Thyroid gland (tissue), 4 donors: Measurements from ENCODE around the gene TPD52L1. TPM values are rescaled to one million over a fixed set of nuclear protein-coding genes. Genes with fewer than 3 reads are reported as not detected.
"Not testable (repeated sequence)": the region's sequence is repeated elsewhere in the genome, so short reads cannot be mapped to it uniquely, and the experiment has no call there.

ENCODE experiments used
- DNase-seq, 2 donors: peaks; one replicate each; pipeline ENCODE4 v3.0.0-alpha.2; 2019
- H3K27ac ChIP-seq, 3 donors: fragments of 200-600 bp; sonication (generic); 1 replicate in 2 of 3; 2 replicates in 1 of 3; pipeline ENCODE4 v1.5.1; 2016 to 2019; ENCODE audit warnings: mild to moderate bottlenecking in 1 of 3, moderate library complexity in 1 of 3
- H3K27me3 ChIP-seq: fragments of 200-600 bp; sonication (generic); one replicate; pipeline ENCODE4 v1.5.1; 2019
- H3K36me3 ChIP-seq, 2 donors: fragments of 200-600 bp; sonication (generic); one replicate each; pipeline ENCODE4 v1.5.1; 2016 to 2019
- H3K4me1 ChIP-seq, 2 donors: fragments of 200-600 bp; sonication (generic); one replicate each; pipeline ENCODE4 v1.5.1; 2017 to 2019
- H3K4me3 ChIP-seq, 3 donors: fragments of 200-600 bp; sonication (generic); replicated peaks in 1 of 3; 1 replicate in 2 of 3; 2 replicates in 1 of 3; pipeline ENCODE4 v1.5.1; 2016; ENCODE audit warnings: mild to moderate bottlenecking in 1 of 3
- H3K9me3 ChIP-seq: fragments of 200-600 bp; sonication (generic); one replicate; pipeline ENCODE4 v1.5.1; 2017
- POLR2A ChIP-seq, 2 donors: fragments of 450-650 bp; IDR thresholded peaks; one replicate each; pipeline ENCODE4 v1.6.1; 2017; ENCODE audit warnings: antibody characterized with exemption in 2 of 2, mild to moderate bottlenecking in 2 of 2, moderate library complexity in 1 of 2
- WGBS, 2 donors: methylation state at CpG; one replicate each; pipeline ENCODE4 v1.1.5; 2017; 5-methylcytosine and 5-hydroxymethylcytosine counted together
- intact Hi-C: fragments of 100-400 bp; cut with DNase I; formaldehyde crosslinking; loops from one replicate; pipeline ENCODE4 v1.15.1; 2023
- total RNA-seq, 4 donors: library from RNA; depleted of rRNA; stranded (reverse); fragments of >200 nt; gene quantifications; one replicate each; pipeline ENCODE4 v1.2.3, GENCODE V29; 2016
- TF ChIP-seq, protein P1 (sequence below), 6 experiments: fragments of 200-600 bp in 3 of 6; fragments of 450-650 bp in 3 of 6; sonication (generic) in 3 of 6; IDR thresholded peaks; one replicate each; pipeline ENCODE4 v1.5.1; 2016 to 2019; ENCODE audit warnings: antibody characterized with exemption in 6 of 6, mild to moderate bottlenecking in 2 of 6, inconsistent platforms in 1 of 6, moderate library complexity in 1 of 6

Gene TPD52L1
- total RNA-seq, 4 donors from 2014 or later: 182 to 392 (median 293) TPM

DNA sequence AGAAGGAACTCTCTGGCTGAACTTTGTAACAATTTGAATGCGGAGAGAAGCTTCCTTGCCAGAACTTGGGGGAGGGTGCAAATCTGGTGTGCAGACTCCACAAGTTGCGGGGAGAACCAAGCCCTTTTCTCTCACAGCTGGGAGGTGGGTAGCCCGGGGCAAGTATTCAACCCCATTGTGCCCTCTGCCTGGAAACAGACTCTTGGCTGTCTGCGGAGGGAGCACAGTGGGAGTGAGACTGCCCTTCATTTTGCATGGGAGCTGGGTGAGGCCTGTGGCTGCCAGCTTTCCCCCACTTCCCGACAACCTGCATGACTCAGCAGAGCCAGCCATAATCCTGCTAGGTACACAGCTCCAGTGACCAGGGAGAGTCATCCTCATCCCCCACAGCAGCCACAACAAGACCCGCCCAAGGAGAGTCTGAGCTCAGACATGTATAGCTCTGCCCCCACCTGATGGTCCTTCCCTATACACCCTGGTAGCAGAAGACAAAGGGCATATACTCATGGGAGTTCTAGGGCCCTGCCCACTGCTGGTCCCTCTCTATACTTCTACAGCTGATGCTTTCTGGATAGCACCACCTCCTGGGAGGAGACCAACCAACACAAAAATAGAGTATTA is 29.4 kb upstream of the TPD52L1 start:
- TF ChIP-seq, protein P1, sequence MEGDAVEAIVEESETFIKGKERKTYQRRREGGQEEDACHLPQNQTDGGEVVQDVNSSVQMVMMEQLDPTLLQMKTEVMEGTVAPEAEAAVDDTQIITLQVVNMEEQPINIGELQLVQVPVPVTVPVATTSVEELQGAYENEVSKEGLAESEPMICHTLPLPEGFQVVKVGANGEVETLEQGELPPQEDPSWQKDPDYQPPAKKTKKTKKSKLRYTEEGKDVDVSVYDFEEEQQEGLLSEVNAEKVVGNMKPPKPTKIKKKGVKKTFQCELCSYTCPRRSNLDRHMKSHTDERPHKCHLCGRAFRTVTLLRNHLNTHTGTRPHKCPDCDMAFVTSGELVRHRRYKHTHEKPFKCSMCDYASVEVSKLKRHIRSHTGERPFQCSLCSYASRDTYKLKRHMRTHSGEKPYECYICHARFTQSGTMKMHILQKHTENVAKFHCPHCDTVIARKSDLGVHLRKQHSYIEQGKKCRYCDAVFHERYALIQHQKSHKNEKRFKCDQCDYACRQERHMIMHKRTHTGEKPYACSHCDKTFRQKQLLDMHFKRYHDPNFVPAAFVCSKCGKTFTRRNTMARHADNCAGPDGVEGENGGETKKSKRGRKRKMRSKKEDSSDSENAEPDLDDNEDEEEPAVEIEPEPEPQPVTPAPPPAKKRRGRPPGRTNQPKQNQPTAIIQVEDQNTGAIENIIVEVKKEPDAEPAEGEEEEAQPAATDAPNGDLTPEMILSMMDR (IDR thresholded peaks at IDR 0.05): no peak
- no peak for TF ChIP-seq POLR2A (IDR thresholded peaks at IDR 0.05)
- no peaks in the 10 kb centered on the region for H3K9me3 ChIP-seq
- WGBS, 2 donors: 89 to 91% methylated on average over 5 to 6 of the region's 6 CpGs
- no peak overlapping the region for H3K27ac ChIP-seq
- no peak for DNase-seq
- H3K27me3 ChIP-seq: no peaks in the 10 kb centered on the region
- no peak overlapping the region for H3K4me3 ChIP-seq
- H3K4me1 ChIP-seq: no peaks in the 10 kb centered on the region
- intact Hi-C loops: no loop called here
- no peaks in the 10 kb centered on the region for H3K36me3 ChIP-seq

DNA sequence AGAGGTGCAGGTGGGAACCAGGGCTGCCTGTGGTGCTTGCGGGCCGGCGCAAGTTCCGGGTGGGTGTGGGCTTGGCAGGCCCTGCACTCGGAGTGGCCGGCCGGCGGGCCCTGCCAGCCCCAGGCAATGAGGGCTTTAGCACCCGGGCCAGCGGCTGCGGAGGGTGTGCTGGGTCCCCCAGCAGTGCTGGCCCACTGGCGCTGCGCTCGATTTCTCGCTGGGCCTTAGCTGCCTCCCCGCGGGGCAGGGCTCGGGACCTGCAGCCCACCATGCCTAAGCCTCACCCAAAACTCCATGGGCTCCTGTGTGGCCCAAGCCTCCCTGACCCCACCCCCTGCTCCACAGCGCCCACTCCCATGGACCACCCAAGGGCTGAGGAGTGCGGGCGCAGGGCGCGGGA is 27.7 kb upstream of the TPD52L1 start:
- H3K4me3 ChIP-seq, H3K4me1 ChIP-seq, H3K9me3 ChIP-seq, H3K27ac ChIP-seq, DNase-seq, H3K27me3 ChIP-seq, intact Hi-C loops, H3K36me3 ChIP-seq: not testable (repeated sequence)
- 97 to 98% methylated on average over 5 to 17 of the region's 23 CpGs for WGBS, 2 donors

DNA sequence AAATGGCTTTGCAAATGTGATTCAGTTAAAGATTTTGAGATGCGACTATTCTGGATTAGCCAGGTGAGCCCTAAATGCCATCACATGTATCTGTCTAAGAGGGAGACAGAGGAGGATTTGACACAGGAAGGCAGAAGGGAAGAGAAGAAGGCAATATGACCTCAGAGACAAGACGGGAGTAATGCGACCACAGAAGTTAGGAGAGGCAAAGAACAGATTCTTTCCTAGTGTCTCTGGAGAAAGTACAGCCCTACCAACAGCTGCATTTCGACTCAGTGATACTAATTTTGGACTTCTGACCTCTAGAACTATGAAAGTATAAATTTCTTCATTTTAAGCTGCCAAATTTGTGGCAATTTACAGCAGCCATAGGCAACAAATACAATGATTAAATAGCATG is 24.2 kb upstream of the TPD52L1 start:
- Histone ChIP-seq H3K36me3 (no peaks in the 10 kb centered on the region), H3K4me3 (no peak overlapping the region), H3K27me3 (no peaks in the 10 kb centered on the region), H3K9me3 (no peaks in the 10 kb centered on the region), H3K27ac (no peak overlapping the region), H3K4me1 (no peaks in the 10 kb centered on the region)
- TF ChIP-seq POLR2A (IDR thresholded peaks at IDR 0.05): no peak
- TF ChIP-seq, protein P1 (IDR thresholded peaks at IDR 0.05): no peak
- 83 to 89% methylated on average over 4 of the region's 4 CpGs for WGBS, 2 donors
- DNase-seq: no peak
- intact Hi-C loops: no loop called here

DNA sequence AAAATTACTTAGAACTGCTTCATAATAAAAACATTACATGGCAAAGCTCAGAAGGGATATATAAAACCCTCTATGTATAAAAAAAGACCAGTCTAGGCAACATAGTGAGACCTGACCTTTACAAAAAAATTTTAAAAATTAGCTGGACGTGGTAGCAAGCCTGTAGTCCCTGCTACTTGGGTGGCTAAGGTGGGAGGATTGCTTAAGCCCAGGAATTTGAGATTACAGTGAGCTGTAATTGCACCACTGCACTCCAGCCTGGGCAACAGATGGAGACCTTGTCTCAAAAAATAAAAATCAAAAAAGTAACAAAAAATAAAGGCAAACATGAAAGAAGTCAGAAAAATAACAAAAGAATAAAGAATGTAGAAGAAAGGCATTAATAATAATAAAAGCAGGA is 21.5 kb upstream of the TPD52L1 start:
- no peak for DNase-seq
- Histone ChIP-seq H3K4me1 (no peaks in the 10 kb centered on the region), H3K4me3 (no peak overlapping the region), H3K27ac (no peak overlapping the region), H3K9me3 (no peaks in the 10 kb centered on the region), H3K27me3 (no peaks in the 10 kb centered on the region), H3K36me3 (no peaks in the 10 kb centered on the region)
- TF ChIP-seq, protein P1 (IDR thresholded peaks at IDR 0.05): no peak
- intact Hi-C loops: no loop called here
- 61 to 74% methylated on average over 1 of the region's 1 CpG for WGBS, 2 donors

DNA sequence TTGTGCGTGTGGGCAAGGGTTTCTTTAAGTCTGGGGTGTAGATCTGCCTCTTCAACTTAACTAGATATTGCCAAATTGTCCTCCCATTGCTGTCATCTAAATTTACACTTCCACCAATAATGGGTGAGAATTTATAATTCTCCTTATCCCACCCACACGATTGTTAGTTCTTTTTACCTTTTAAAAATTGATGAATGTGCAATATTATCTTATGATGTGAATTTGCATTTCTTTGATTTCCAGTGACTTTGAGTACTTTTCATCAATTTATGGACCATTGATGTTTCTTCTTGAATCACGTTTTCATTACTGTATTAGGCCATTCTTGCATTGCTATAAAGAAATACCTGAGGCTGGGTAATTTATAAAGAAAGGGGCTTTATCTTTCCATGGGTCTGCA is 17.2 kb upstream of the TPD52L1 start:
- DNase-seq: no peak
- Histone ChIP-seq H3K27ac (no peak overlapping the region), H3K9me3 (no peaks in the 10 kb centered on the region), H3K36me3 (no peaks in the 10 kb centered on the region), H3K4me3 (no peak overlapping the region), H3K4me1 (no peaks in the 10 kb centered on the region), H3K27me3 (no peaks in the 10 kb centered on the region)
- TF ChIP-seq, protein P1 (IDR thresholded peaks at IDR 0.05): no peak
- TF ChIP-seq POLR2A (IDR thresholded peaks at IDR 0.05): no peak
- 92 to 95% methylated on average over 3 of the region's 3 CpGs for WGBS, 2 donors
- intact Hi-C loops: no loop called here

DNA sequence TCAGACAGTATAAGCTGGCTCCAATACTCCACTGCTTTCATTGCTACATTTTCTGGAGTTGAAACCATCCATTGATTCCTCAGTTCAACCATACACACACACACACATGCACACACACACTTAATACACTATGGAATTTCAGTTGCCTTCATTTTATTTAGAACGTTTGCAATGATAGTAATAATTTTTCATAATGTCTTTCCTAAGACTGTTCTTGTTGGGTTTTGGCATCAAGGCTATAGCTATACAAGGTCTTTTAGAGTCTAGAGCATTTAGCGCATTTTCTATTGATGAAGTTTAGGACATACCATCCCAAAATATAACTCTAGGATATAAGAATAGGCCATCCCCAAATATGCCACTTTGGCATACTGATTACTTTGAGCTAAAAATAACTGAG is 15.5 kb upstream of the TPD52L1 start:
- no peak overlapping the region for H3K4me3 ChIP-seq
- no peak for DNase-seq
- no peaks in the 10 kb centered on the region for H3K27me3 ChIP-seq
- intact Hi-C loops: no loop called here
- no peak overlapping the region for H3K27ac ChIP-seq
- TF ChIP-seq, protein P1 (IDR thresholded peaks at IDR 0.05): no peak
- no peak for TF ChIP-seq POLR2A (IDR thresholded peaks at IDR 0.05)
- no peaks in the 10 kb centered on the region for H3K4me1 ChIP-seq
- no peaks in the 10 kb centered on the region for H3K36me3 ChIP-seq
- no peaks in the 10 kb centered on the region for H3K9me3 ChIP-seq
- WGBS, 2 donors: 89 to 94% methylated on average over 2 of the region's 2 CpGs
